GM21576 (cell line): Measurements from ENCODE around the gene CACNG3.
"Not testable (repeated sequence)": the region's sequence is repeated elsewhere in the genome, so short reads cannot be mapped to it uniquely, and the experiment has no call there.

Experiments
- ATAC-seq: cut with Tn5 transposase; IDR thresholded peaks from one replicate; pipeline ENCODE4 v1.9.1; 2021; ENCODE audit warnings: mild to moderate bottlenecking, moderate library complexity; ENCODE audit not compliant: unreplicated experiment

CACNG3 gene

GRCh38 chr16:24275413-24275812 is 19.3 kb downstream of the CACNG3 start:
- ATAC-seq = no peak

DNA sequence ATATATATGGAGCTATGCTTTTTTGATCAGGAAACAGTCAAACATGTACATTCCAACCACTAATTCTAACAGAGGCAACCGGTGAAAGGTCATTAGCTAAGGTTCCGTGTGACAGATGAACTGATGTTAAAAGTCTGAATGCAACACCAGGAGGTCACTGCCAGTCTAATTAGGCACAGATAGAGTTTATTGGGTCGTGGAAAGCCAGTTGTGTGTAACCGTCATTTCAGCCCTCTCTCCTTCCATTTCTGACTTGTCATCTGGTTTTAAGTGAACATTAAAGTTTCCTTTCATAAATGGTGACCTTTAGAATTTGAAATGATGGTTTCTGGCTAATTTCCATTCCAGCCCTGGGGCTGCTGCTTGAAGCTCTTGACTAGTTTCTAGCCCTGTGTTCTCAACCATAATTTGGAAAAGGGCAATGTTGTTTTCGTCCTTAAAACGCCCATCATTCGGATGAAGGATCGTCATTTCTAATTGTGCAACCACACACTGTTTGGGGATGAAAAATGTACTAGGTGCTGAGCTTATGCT is 23.9 kb downstream of the CACNG3 start:
- no peak for ATAC-seq

- ATAC-seq = no peak
Observed at GRCh38 chr16:24281466-24281865, 25.3 kb downstream of the CACNG3 start.

GRCh38 chr16:24282141-24282540 is 26.0 kb downstream of the CACNG3 start:
- no peak for ATAC-seq

DNA sequence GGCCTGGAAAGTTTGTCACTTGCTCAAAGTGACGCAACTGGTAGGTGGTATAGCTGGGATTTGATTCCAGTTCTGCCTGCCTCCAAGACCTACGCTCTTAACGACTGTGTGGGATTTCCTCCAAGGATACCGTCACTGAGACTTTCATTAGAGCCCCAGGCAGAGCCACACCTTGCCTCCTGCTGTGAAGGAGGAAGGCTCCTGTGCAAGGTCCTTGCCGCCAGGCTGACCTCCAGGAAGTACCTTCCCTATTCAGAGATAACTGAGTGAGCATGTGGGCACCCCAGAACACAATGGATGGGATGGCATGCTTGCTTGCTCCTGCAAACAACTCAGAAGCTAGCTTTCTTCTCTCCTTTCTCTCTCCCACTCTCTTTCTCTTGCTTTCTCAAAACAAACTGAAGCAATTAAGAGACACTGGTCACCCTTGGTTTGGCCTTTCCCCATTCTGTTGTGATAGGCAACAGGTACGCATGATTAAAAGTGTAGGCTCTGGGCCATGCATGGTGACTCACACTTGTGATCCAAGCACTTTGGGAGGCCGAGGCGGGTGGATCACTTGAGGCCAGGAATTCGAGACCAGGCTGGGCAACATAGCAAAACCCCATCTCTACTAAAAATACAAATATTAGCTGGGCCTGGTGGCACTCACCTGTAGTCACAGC is 30.7 kb downstream of the CACNG3 start:
- ATAC-seq = no peak

GRCh38 chr16:24288516-24288915 is 32.4 kb downstream of the CACNG3 start:
- ATAC-seq = no peak

GRCh38 chr16:24289166-24289700 is 33.1 kb downstream of the CACNG3 start:
- ATAC-seq = no peak

- no peak for ATAC-seq
Observed at GRCh38 chr16:24291932-24292331, 35.8 kb downstream of the CACNG3 start.

GRCh38 chr16:24294131-24294530 is 38.0 kb downstream of the CACNG3 start:
- no peak for ATAC-seq

GRCh38 chr16:24297375-24297774 is 41.2 kb downstream of the CACNG3 start:
- ATAC-seq = no peak

GRCh38 chr16:24298548-24299167 is 42.5 kb downstream of the CACNG3 start:
- no peak for ATAC-seq

DNA sequence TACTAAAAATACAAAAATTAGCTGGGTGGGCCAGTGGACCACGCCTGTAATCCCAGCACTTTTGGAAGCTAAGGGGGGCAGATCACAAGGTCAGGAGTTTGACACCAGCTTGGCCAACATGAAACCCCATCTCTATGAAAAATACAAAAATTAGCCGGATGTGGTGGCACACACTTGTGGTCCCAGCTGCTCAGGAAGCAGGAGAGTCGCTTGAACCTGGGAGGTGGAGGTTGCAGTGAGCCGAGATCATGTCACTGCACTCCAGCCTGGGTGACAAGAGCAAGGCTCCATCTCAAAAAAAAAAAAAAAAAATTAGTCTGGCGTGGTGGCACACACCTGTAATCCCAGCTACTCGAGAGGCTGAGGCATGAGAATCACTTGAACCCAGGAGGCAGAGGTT is 44.6 kb downstream of the CACNG3 start:
- not testable (repeated sequence) for ATAC-seq

DNA sequence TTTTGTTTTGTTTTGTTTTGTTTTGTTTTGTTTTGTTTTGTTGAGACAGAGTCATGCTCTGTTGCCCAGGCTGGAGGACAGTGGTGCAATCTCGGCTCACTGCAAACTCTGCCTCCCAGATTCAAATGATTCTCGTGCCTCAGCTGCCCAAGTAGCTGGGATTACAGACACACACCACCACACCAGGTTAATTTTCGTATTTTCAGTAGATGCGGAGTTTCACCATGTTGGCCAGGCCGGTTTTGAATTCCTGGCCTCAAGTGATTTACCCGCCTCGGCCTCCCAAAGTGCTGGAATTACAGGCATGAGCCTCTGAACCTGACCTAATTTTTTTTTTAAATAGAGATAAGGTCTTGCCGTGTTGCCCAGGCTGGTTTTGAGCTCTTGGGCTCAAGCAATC is 46.5 kb downstream of the CACNG3 start:
- ATAC-seq = no peak

DNA sequence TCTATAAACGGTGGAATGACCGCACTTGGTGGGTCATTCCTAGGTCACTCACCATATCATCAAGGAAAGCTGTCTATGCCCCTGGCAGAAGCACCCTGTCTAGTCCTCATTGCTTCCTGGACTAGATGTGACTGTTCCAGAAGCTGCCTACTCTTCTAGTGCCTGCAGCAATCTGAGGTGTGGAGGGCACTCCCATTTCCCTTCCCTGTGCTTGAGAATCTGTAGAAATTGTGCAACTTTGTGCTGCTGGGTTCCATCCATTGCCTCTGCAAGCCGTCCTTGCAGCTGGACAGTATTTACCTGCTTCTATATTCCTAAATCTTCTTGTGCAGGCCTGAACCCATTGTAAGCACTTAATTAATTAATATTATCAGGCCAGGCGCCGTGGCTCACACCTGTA is 52.1 kb downstream of the CACNG3 start:
- ATAC-seq = no peak

GRCh38 chr16:24309258-24310142 is 53.4 kb downstream of the CACNG3 start:
- ATAC-seq = no peak

DNA sequence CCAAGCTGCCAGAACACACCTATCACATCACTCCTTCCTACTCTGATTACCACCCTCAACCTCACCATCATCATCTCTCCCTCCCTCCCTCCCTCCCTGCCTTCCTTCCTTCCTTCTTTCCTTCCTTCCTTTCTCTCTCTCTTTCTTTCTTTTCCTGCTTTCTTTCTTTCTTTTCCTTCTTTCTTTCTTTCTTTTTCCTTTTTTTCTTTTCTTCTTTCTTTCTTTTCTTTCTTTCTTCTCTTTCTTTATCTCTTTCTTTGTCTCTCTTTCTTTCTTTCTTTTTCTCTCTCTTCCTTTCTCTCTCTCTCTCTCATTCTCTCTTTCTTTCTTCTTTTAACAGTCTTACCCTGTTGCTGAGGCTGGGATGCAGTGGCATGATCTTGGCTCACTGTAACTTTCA is 59.2 kb downstream of the CACNG3 start:
- no peak for ATAC-seq

GRCh38 chr16:24318680-24319079 is 62.5 kb downstream of the CACNG3 start:
- ATAC-seq = no peak

- no peak for ATAC-seq
Observed at GRCh38 chr16:24319126-24319814, 63.1 kb downstream of the CACNG3 start.

DNA sequence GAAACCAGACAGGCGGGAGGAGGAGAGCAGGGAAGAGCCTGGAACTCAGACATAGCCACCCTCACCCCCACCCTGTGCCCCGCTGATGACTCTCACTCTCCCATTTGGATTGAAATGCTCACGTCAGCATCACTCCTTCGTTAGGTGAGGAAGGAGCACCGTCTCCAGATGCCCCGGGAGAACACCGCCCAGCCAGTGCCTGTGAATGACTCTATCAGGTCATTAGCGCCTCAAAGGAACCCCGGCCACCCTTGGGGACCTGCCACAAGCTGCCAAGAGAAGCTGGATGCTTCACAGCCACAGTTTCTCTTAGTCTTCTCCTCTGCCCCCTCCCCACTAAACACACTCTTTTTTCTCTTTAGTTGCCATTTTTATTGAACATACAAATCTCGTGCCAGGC is 66.0 kb downstream of the CACNG3 start:
- ATAC-seq = no peak

- ATAC-seq = no peak
Observed at GRCh38 chr16:24324421-24324820, 68.3 kb downstream of the CACNG3 start.
